Measurements from ENCODE around the gene HBM.
"Not testable (repeated sequence)": the region's sequence is repeated elsewhere in the genome, so short reads cannot be mapped to it uniquely, and the experiment has no call there.

Gene HBM

DNA sequence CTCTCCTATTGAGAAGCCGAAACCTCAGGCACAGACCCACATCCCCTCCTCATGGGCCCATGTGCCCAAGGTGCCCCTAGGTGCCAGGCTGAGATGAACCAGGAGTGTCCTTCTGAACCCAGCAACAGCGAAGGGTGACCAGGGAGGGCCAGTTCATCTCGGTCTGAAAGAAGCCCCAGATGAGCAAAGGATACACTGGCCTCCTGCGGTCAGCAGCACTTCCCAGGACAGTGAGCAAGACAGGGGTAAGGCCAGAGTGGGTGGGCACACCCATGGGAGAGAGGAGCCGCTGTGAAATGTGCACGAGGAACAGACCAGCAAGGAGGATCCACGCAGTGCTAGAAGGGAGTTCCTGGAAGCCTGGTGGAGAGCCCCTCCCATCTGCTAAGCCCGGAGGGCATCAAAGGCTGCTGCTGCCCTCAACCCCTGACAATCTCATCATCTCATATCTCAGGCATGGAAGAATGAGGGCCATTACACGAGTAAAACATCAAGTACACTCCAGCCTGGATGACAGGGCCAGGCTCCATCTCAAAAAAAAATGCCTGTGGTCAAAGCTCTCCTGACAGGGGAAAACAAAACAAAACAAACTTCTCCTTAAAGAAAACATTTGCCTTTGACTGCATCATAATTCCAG lies 16.6 kb upstream of the HBM start:
- no peak for DNase-seq

DNA sequence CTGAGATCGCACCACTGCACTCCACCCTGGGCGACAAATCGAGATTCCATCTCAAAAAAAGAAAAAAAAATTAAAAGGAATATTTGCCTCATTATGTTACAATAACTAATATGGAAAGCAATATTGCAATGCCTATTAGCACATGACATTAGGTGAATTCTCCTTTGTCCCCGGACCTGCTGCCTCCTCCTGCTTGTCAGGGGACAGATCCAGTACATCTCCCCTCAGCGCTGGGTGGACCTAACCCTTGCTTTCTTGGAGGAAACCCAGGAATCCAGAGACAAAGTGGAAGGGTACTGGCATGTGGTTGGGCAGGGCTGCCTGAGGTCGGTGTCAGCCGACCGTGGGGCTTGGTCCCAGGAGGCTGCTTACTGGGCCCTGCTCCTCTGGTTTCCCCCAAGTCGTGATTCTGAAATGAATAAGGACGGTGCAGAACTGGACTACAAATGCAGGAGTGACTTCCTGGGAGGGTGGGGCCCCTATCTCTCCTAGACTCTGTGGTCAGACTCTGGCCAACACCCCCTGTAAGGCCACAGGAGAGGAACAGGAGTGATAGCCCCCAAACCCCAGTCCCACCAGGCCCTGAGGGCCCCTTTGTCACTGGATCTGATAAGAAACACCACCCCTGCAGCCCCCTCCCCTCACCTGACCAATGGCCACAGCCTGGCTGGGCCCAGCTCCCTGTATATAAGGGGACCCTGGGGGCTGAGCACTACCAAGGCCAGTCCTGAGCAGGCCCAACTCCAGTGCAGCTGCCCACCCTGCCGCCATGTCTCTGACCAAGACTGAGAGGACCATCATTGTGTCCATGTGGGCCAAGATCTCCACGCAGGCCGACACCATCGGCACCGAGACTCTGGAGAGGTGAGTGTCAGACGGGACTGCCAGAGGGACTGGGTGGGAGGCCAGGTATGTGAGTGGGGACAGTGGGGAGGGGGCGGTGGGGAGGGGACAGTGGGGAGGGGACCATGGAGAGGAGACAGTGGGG lies 13.3 kb upstream of the HBM start, which contains the start of gene HBZ:
HBZ (plus strand) TSS at position 504 of the 988 bp plus-strand sequence; CDS start at position 770, 266 bp downstream.
- no peak for DNase-seq

DNA sequence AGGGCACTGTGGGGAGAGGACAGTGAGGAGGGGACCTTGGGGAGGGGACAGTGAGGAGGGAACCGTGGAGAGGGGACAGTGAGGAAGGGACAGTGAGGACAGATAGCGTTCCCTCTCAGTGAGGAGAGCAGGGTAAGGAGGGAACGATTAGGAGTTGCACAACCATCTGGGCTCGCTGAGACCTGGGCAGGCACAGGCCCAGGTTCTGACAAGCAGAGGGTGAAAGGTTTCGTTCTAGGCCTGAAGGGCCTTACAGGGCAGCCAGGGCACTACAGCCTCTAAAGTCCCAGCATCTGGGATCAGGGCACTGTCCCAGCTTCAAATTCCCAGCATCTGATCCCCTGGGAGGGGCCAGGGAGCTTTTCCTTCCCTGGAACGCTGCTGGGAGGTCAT lies 12.7 kb upstream of the HBM start:
- DNase-seq: not testable (repeated sequence)

DNA sequence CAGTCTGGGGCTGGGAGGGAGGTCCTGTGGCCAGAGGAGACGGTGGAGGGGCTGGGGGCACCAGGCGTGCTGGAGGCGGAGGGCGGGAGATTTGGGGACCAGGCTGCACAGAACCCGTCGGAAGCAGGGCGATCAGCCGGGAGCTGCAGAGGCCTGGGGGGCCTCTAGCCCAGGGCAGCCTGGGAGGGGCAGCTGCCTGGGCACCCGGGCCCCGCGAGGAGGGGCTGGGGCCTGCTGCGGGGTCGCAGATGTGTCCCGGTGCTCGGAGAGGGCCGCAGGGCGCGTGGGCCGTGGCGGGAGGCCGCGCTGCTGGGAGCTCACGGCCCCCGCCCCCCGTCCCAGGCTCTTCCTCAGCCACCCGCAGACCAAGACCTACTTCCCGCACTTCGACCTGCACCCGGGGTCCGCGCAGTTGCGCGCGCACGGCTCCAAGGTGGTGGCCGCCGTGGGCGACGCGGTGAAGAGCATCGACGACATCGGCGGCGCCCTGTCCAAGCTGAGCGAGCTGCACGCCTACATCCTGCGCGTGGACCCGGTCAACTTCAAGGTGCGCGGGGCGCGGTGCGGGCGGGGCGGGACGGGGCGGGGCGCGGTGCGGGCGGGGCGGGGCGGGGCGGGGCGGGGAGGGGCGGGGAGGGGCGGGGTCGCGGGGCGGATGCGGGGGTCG lies 12.1 kb upstream of the HBM start:
- DNase-seq: not testable (repeated sequence)

DNA sequence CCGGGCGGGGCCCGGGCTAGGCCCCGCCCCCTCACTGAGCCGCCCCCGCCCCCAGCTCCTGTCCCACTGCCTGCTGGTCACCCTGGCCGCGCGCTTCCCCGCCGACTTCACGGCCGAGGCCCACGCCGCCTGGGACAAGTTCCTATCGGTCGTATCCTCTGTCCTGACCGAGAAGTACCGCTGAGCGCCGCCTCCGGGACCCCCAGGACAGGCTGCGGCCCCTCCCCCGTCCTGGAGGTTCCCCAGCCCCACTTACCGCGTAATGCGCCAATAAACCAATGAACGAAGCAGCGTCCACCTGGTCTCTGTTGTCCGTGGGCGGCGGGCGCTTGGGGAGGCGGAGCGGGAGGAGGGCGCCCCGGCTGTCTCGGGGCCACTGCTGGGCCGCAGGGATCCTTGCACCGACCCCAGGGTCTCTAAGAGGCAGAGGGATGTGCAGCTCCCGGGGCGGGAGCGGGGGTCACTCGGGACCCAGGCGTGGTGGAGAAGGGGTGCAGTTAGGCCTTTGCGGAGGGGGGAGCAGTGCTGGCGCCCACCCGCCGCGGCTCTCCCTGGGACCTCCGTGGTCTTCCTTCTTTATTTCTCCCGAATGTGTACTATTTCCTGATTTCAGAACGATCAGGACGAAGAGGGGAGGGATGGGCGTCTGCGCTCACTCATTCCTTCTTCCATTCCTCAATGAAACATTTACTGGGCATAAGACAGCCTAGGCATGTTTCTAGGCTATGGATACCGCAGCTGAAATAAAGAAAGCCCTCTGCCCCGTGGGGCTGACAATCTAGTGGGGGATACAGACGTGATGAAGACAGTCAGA lies 11.4 kb upstream of the HBM start:
- DNase-seq: no peak

DNA sequence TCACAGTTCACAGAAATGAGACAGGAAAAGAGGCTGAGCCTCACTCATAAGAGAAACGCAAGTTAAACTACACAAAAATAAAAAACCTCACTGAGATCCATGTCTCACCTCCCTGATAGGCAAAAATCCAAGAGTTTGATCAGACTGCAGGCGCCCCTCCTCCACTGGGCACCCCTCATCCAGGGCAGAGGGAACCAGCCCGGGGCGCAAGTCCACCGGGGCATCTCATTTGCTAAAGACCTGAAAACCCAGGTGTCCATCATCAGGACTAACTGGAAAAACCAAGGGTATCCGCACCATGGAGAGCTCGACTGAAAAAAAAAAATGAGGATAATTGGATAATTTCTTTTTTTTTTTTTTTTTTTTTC lies 10.8 kb upstream of the HBM start:
- DNase-seq: no peak

DNA sequence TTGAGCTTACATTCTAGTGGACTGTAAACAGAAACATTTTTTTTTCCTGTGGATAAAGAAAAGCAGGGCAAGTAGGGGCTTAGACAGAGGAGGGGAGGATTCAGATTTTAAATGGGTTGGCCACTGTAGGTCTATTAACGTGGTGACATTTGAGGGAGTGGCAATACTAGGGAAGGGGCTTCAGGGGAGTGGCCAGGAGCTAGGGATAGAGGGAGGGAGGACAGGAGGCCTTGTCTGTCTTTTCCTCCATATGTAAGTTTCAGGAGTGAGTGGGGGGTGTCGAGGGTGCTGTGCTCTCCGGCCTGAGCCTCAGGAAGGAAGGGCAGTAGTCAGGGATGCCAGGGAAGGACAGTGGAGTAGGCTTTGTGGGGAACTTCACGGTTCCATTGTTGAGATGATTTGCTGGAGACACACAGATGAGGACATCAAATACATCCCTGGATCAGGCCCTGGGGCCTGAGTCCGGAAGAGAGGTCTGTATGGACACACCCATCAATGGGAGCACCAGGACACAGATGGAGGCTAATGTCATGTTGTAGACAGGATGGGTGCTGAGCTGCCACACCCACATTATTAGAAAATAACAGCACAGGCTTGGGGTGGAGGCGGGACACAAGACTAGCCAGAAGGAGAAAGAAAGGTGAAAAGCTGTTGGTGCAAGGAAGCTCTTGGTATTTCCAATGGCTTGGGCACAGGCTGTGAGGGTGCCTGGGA lies 6.5 kb upstream of the HBM start:
- DNase-seq: no peak

DNA sequence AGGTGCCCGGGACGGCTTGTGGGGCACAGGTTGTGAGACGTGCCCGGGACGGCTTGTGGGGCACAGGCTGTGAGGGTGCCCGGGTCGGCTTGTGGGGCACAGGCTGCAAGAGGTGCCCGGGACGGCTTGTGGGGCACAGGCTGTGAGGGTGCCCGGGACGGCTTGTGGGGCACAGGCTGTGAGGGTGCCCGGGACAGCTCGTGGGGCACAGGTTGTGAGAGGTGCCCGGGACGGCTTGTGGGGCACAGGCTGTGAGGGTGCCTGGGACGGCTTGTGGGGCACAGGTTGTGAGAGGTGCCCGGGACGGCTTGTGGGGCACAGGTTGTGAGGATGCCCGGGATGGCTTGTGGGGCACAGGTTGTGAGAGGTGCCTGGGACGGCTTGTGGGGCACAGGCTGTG lies 5.5 kb upstream of the HBM start:
- not testable (repeated sequence) for DNase-seq

DNA sequence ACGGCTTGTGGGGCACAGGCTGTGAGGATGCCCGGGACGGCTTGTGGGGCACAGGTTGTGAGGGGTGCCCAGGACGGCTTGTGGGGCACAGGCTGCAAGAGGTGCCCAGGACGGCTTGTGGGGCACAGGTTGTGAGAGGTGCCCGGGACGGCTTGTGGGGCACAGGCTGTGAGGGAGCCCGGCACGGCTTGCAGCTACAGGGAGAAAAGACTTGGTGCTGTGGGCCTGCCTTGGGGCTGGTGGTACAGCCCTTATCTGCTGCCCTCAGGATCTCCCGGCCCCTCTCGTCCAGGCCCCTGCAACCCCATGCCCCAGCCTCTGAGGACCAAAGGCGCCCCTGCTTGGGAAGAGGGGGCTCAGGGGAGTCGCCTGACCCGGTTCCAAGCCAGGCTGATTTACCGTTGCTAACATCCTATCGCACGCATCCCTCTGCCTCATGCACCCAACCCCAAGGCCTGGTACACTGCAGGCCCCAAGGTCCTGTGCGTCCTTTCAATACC lies 5.0 kb upstream of the HBM start:
- no peak for DNase-seq

DNA sequence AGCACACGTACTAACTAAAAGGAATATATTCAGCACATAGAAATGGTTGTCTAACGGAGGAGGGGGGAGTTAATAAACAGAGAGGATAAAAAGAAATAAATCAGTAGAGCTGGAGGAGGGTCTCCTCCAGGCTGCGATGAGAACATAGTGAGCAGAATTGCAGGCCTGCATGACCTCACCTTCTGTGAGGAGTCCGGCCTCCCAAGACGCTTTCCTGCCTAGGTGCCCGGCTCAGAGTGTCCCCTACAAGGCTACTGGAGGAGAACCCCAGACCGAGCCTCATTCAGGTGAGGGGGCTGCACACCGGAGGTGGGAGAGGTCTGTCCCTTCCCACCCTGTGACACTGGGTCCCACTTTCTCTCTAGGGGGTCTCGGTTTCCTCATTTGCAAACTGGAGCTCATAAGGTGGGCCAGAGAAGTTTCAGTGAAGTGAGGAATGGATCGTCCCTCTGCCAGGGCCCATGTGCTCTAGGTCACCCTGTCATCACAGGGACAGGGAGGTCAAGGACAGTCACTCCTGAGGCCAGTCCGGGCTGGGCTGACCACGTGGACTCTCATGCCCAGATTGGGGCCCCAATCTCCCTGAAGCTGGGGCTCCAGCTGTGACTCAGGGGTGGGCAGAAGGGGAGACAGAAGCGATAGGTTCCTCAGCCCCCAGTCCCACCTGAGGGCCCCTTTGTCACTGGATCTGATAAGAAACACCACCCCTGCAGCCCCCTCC lies 3.3 kb upstream of the HBM start:
- no peak for DNase-seq

DNA sequence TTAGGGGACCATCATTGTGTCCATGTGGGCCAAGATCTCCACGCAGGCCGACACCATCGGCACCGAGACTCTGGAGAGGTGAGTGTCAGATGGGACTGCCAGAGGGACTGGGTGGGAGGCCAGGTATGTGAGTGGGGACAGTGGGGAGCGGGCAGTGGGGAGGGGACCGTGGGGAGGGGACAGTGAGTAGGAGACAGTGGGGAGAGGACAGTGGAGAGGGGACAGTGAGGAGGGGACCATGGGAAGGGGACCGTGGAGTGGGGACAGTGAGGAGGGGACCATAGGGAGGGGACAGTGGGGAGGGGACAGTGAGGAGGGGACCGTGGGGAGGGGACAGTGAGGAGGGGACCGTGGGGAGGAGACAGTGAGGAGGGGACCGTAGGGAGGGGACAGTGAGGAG lies 2.6 kb upstream of the HBM start:
- not testable (repeated sequence) for DNase-seq

DNA sequence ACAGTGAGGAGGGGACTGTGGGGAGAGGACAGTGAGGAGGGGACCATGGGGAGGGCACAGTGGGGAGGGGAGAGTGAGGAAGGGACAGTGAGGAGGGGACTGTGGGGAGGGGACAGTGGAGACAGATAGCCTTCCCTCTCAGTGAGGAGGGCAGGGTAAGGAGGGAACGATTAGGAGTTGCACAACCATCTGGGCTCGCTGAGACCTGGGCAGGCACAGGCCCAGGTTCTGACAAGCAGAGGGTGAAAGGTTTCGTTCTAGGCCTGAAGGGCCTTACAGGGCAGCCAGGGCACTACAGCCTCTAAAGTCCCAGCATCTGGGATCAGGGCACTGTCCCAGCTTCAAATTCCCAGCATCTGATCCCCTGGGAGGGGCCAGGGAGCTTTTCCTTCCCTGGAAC lies 2.1 kb upstream of the HBM start:
- DNase-seq: not testable (repeated sequence)

DNA sequence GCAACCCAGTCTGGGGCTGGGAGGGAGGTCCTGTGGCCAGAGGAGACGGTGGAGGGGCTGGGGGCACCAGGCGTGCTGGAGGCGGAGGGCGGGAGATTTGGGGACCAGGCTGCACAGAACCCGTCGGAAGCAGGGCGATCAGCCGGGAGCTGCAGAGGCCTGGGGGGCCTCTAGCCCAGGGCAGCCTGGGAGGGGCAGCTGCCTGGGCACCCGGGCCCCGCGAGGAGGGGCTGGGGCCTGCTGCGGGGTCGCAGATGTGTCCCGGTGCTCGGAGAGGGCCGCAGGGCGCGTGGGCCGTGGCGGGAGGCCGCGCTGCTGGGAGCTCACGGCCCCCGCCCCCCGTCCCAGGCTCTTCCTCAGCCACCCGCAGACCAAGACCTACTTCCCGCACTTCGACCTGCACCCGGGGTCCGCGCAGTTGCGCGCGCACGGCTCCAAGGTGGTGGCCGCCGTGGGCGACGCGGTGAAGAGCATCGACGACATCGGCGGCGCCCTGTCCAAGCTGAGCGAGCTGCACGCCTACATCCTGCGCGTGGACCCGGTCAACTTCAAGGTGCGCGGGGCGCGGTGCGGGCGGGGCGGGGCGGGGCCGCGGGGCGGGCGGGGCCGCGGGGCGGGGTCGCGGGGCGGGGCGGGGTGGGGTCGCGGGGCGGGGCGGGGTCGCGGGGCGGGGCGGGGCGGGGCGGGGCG lies 1.5 kb upstream of the HBM start:
- DNase-seq: not testable (repeated sequence)

DNA sequence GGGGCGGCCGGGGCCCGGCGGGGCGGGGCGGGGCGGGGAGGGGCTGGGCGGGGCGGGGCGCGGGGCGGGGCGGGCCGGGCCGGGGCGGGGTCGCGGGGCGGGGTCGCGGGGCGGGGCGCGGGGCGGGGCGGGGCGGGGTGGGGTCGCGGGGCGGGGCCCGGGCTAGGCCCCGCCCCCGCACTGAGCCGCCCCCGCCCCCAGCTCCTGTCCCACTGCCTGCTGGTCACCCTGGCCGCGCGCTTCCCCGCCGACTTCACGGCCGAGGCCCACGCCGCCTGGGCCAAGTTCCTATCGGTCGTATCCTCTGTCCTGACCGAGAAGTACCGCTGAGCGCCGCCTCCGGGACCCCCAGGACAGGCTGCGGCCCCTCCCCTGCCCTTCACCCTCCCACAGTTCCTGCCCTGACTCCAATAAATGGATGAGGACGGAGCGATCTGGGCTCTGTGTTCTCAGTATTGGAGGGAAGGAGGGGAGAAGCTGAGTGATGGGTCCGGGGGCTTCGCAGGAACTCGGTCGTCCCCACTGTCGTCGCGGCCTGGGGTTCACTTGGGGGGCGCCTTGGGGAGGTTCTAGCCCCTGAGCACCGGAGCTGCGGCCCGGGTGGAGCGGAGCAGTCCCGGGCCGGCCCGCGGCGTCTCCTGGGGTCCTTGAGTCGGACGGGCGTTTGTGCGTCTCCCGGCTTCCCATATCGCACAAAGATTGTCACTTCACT lies 795 bp upstream of the HBM start:
- no peak for DNase-seq

DNA sequence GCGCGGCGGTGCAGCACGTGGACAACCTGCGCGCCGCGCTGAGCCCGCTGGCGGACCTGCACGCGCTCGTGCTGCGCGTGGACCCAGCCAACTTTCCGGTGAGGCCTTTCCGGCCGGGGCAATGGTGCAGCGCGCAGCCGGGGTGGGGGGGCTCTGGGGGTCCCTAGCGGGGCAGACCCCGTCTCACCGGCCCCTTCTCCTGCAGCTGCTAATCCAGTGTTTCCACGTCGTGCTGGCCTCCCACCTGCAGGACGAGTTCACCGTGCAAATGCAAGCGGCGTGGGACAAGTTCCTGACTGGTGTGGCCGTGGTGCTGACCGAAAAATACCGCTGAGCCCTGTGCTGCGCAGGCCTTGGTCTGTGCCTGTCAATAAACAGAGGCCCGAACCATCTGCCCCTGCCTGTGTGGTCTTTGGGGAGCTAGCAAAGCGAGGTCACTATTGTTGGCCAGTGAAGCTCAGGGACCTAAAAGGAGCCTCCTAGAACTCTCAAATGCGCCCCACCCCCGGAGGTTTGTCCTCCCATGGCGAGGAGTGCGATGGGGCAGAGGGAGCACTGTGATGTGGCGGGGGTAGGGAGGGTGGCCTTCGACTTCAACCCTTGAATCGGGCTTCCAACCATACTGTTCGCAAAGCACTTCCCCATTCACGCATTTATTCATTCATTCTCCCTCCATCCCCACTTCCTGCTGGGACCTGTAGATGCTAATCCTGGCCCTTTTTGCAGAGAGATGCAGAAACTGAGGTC lies 770 bp downstream of the HBM start:
- DNase-seq: no peak

DNA sequence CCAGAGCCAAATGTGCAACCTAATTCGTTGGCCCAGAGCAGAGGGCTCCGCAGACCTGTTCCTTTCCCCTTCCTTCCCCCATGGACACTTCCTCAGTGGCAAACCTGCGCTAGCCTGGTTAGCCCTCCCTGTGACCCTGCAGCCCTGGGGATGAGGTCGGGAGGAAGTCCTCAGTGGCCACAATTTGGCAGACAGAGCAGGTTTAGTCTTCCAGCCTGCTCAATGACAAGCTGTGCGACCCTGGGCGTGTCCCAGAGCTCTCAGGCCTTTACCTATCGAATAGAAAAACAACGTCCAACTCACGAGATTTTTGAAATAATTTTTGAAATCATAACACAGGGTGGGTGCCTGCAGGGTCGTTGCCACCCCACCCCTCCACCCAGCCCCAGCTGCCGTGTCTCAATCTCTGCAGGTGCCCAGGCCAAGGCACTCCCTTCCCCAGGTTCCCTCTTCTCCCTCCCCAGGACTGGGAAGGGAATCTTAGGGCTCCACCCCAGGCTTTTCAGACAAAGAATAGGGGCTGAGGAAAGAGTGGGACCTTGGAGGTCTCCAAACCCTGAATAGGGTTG lies 1.4 kb downstream of the HBM start:
- no peak for DNase-seq

DNA sequence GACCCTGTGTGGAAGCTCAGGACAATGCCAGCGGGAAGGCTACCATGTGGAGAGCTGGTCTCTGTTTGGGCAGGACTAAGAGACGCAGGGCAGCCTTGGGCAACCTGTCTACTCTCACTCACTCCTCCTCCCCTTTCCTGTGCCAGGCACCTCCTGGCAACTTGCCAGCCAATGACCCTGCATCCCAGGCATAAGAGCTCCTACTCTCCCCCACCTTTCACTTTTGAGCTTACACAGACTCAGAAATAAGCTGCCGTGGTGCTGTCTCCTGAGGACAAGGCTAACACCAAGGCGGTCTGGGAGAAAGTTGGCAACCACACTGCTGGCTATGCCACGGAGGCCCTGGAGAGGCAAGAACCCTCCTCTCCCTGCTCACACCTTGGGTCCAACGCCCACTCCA lies 2.6 kb downstream of the HBM start:
- no peak for DNase-seq

DNA sequence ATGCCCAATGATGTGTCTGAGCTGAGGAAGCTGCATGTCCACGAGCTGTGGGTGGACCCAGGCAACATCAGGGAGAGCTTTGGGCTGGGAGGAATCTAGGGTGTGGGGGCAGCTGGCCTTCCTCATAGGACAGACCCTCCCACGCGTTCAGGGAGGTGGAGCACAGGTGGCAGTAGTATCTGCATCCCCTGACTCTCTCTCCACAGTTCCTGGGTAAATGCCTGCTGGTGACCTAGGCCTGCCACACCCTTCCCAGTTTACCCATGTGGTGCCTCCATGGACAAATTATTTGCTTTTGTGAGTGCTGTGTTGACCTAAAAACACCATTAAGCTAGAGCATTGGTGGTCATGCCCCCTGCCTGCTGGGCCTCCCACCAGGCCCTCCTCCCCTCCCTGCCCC lies 3.2 kb downstream of the HBM start:
- no peak for DNase-seq

DNA sequence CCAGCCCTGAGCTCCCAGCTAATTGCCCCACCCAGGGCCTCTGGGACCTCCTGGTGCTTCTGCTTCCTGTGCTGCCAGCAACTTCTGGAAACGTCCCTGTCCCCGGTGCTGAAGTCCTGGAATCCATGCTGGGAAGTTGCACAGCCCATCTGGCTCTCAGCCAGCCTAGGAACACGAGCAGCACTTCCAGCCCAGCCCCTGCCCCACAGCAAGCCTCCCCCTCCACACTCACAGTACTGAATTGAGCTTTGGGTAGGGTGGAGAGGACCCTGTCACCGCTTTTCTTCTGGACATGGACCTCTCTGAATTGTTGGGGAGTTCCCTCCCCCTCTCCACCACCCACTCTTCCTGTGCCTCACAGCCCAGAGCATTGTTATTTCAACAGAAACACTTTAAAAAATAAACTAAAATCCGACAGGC lies 4.3 kb downstream of the HBM start:
- DNase-seq: not testable (repeated sequence)

All from CD4-positive, alpha-beta T cell treated with Interleukin-17A for 1 hour (primary cell).